WTC11 (cell line): ENCODE data around the gene SPEM1. TPM values are rescaled to one million over a fixed set of nuclear protein-coding genes. Genes with fewer than 3 reads are reported as not detected.

Source experiments
- ARID4B ChIP-seq: sonication (generic); formaldehyde crosslinking; IDR thresholded peaks from 2 replicates; pipeline ENCODE4 v1.8.0; 2023; ENCODE audit warnings: missing genetic modification reagents, mild to moderate bottlenecking, borderline replicate concordance
- ATF3 ChIP-seq: sonication (generic); formaldehyde crosslinking; conservative IDR thresholded peaks from 2 replicates; pipeline ENCODE4 v1.8.1; 2022; ENCODE audit warnings: mild to moderate bottlenecking, missing genetic modification reagents
- CDX4 ChIP-seq: fragments of 250-450 bp; sonication (Bioruptor Pico); IDR thresholded peaks from 2 replicates; pipeline ENCODE4 v1.9.0; 2021; ENCODE audit warnings: moderate library complexity, mild to moderate bottlenecking, inconsistent platforms, borderline replicate concordance
- FOXK1 ChIP-seq: sonication (generic); formaldehyde crosslinking; IDR thresholded peaks from 2 replicates; pipeline ENCODE4 v1.8.0; 2022; ENCODE audit warnings: mild to moderate bottlenecking, moderate library complexity, missing genetic modification reagents
- HMGA2 ChIP-seq: fragments of 250-450 bp; sonication (Bioruptor Pico); IDR thresholded peaks from 2 replicates; pipeline ENCODE4 v1.4.0; 2021; ENCODE audit warnings: mild to moderate bottlenecking, moderate library complexity
- MYBL2 ChIP-seq: sonication (generic); formaldehyde crosslinking; IDR thresholded peaks from 2 replicates; pipeline ENCODE4 v1.8.1; 2023; ENCODE audit warnings: mild to moderate bottlenecking, moderate library complexity, missing genetic modification reagents
- NR3C1 ChIP-seq: sonication (generic); formaldehyde crosslinking; conservative IDR thresholded peaks from 2 replicates; pipeline ENCODE4 v1.8.1; 2023; ENCODE audit warnings: low read depth, mild to moderate bottlenecking, missing genetic modification reagents
- PRDM15 ChIP-seq: sonication (generic); formaldehyde crosslinking; IDR thresholded peaks from 2 replicates; pipeline ENCODE4 v1.8.0; 2022; ENCODE audit warnings: missing genetic modification reagents
- RELA ChIP-seq: sonication (generic); formaldehyde crosslinking; IDR thresholded peaks from 2 replicates; pipeline ENCODE4 v1.8.1; 2022; ENCODE audit warnings: missing genetic modification reagents, mild to moderate bottlenecking, borderline replicate concordance
- SMAD3 ChIP-seq: sonication (generic); formaldehyde crosslinking; IDR thresholded peaks from 2 replicates; pipeline ENCODE4 v1.8.0; 2022; ENCODE audit warnings: missing genetic modification reagents, mild to moderate bottlenecking, borderline replicate concordance
- SMAD4 ChIP-seq: sonication (generic); formaldehyde crosslinking; IDR thresholded peaks from 2 replicates; pipeline ENCODE4 v1.8.0; 2022; ENCODE audit warnings: mild to moderate bottlenecking, missing genetic modification reagents
- SP1 ChIP-seq: sonication (generic); formaldehyde crosslinking; conservative IDR thresholded peaks from 2 replicates; pipeline ENCODE4 v1.8.1; 2022; ENCODE audit warnings: missing genetic modification reagents
- TEAD1 ChIP-seq: sonication (generic); formaldehyde crosslinking; IDR thresholded peaks from 2 replicates; pipeline ENCODE4 v1.8.0; 2022; ENCODE audit warnings: mild to moderate bottlenecking, missing genetic modification reagents
- TEAD4 ChIP-seq: sonication (generic); formaldehyde crosslinking; IDR thresholded peaks from 2 replicates; pipeline ENCODE4 v1.8.0; 2022; ENCODE audit warnings: mild to moderate bottlenecking, missing genetic modification reagents
- ZBTB43 ChIP-seq: sonication (generic); formaldehyde crosslinking; IDR thresholded peaks from 2 replicates; pipeline ENCODE4 v1.8.1; 2023; ENCODE audit warnings: mild to moderate bottlenecking, missing genetic modification reagents
- total RNA-seq: library from RNA; stranded (reverse); gene quantifications from 3 replicates; pipeline ENCODE4 v1.2.3, GENCODE V29; 2021
- TF ChIP-seq, protein P1 (sequence below): sonication (generic); formaldehyde crosslinking; IDR thresholded peaks from 2 replicates; pipeline ENCODE4 v1.8.1; 2022; ENCODE audit warnings: low read depth, mild to moderate bottlenecking, moderate library complexity, missing genetic modification reagents, borderline replicate concordance
- TF ChIP-seq, protein P2 (sequence below): sonication (generic); formaldehyde crosslinking; IDR thresholded peaks from 2 replicates; pipeline ENCODE4 v1.8.1; 2022; ENCODE audit warnings: low read depth, missing genetic modification reagents, borderline replicate concordance
- TF ChIP-seq, protein P3 (sequence below): fragments of 200-600 bp; IDR thresholded peaks from 2 replicates; pipeline ENCODE4 v1.8.0; 2022; ENCODE audit warnings: antibody characterized with exemption
- TF ChIP-seq, protein P4 (sequence below): sonication (generic); formaldehyde crosslinking; IDR thresholded peaks from 2 replicates; pipeline ENCODE4 v1.8.1; 2022; ENCODE audit warnings: mild to moderate bottlenecking, moderate library complexity, missing genetic modification reagents
- TF ChIP-seq, protein P5 (sequence below): sonication (generic); formaldehyde crosslinking; IDR thresholded peaks from 2 replicates; pipeline ENCODE4 v1.8.1; 2022; ENCODE audit warnings: mild to moderate bottlenecking, missing genetic modification reagents, moderate library complexity, borderline replicate concordance

SPEM1 gene
- total RNA-seq, 1 experiment from 2014 or later: 0.35 TPM

DNA sequence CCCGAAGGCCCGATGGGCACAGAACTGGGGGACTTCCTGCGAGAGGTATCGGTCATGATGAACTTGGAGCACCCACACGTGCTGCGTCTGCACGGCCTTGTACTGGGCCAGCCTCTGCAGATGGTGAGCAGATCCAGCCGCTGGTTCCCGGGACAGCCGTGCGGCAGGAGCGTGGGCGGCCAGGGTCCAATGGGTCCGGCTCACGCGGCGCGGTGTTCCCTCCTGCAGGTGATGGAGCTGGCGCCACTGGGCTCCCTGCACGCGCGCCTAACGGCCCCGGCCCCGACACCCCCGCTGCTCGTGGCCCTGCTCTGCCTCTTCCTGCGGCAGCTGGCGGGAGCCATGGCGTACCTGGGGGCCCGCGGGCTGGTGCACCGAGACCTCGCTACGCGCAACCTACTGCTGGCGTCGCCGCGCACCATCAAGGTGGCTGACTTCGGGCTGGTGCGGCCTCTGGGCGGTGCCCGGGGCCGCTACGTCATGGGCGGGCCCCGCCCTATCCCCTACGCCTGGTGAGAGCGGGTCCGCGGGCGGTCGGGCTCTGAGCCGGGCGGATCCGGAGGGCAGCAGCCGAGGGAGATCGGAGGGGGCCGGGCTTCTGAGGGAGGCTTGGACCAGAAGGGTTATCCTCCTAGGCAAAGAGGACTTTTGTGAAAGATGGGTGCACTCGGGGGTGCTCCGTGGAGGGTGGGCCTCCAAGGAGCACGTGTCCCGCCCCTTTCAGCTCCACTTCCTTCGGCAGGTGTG, 36.2 kb upstream of the SPEM1 start (continued):
- TF ChIP-seq, protein P1, sequence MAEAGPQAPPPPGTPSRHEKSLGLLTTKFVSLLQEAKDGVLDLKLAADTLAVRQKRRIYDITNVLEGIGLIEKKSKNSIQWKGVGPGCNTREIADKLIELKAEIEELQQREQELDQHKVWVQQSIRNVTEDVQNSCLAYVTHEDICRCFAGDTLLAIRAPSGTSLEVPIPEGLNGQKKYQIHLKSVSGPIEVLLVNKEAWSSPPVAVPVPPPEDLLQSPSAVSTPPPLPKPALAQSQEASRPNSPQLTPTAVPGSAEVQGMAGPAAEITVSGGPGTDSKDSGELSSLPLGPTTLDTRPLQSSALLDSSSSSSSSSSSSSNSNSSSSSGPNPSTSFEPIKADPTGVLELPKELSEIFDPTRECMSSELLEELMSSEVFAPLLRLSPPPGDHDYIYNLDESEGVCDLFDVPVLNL (CRISPR knock-in tag): no peak
- no peak for TF ChIP-seq CDX4 (CRISPR knock-in tag)
- TF ChIP-seq HMGA2 (CRISPR knock-in tag): no peak
- TF ChIP-seq ATF3 (CRISPR knock-in tag): no peak
- peak; percentile 86 for TF ChIP-seq SP1 (CRISPR knock-in tag)
- TF ChIP-seq SMAD3 (CRISPR knock-in tag): no peak
- TF ChIP-seq, protein P2, sequence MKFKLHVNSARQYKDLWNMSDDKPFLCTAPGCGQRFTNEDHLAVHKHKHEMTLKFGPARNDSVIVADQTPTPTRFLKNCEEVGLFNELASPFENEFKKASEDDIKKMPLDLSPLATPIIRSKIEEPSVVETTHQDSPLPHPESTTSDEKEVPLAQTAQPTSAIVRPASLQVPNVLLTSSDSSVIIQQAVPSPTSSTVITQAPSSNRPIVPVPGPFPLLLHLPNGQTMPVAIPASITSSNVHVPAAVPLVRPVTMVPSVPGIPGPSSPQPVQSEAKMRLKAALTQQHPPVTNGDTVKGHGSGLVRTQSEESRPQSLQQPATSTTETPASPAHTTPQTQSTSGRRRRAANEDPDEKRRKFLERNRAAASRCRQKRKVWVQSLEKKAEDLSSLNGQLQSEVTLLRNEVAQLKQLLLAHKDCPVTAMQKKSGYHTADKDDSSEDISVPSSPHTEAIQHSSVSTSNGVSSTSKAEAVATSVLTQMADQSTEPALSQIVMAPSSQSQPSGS (CRISPR knock-in tag): no peak
- TF ChIP-seq NR3C1 (CRISPR knock-in tag): peak; percentile 81; the same call in 1 of the 2 replicates
- TF ChIP-seq MYBL2 (CRISPR knock-in tag): no peak
- peak; percentile 53; the same call in 1 of the 2 replicates for TF ChIP-seq ARID4B
- TF ChIP-seq, protein P3, sequence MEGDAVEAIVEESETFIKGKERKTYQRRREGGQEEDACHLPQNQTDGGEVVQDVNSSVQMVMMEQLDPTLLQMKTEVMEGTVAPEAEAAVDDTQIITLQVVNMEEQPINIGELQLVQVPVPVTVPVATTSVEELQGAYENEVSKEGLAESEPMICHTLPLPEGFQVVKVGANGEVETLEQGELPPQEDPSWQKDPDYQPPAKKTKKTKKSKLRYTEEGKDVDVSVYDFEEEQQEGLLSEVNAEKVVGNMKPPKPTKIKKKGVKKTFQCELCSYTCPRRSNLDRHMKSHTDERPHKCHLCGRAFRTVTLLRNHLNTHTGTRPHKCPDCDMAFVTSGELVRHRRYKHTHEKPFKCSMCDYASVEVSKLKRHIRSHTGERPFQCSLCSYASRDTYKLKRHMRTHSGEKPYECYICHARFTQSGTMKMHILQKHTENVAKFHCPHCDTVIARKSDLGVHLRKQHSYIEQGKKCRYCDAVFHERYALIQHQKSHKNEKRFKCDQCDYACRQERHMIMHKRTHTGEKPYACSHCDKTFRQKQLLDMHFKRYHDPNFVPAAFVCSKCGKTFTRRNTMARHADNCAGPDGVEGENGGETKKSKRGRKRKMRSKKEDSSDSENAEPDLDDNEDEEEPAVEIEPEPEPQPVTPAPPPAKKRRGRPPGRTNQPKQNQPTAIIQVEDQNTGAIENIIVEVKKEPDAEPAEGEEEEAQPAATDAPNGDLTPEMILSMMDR: no peak
- TF ChIP-seq PRDM15 (CRISPR knock-in tag): peak; percentile 51; the same call in 1 of the 2 replicates
- TF ChIP-seq TEAD4: no peak
- TF ChIP-seq TEAD1: peak; percentile 59; the same call in 1 of the 2 replicates
- TF ChIP-seq, protein P4, sequence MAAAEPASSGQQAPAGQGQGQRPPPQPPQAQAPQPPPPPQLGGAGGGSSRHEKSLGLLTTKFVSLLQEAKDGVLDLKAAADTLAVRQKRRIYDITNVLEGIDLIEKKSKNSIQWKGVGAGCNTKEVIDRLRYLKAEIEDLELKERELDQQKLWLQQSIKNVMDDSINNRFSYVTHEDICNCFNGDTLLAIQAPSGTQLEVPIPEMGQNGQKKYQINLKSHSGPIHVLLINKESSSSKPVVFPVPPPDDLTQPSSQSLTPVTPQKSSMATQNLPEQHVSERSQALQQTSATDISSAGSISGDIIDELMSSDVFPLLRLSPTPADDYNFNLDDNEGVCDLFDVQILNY: peak; percentile 92; the same call in 1 of the 2 replicates
- TF ChIP-seq SMAD4 (CRISPR knock-in tag): no peak
- TF ChIP-seq RELA (CRISPR knock-in tag): no peak
- peak; percentile 38; the same call in 1 of the 2 replicates for TF ChIP-seq FOXK1
- TF ChIP-seq, protein P5, sequence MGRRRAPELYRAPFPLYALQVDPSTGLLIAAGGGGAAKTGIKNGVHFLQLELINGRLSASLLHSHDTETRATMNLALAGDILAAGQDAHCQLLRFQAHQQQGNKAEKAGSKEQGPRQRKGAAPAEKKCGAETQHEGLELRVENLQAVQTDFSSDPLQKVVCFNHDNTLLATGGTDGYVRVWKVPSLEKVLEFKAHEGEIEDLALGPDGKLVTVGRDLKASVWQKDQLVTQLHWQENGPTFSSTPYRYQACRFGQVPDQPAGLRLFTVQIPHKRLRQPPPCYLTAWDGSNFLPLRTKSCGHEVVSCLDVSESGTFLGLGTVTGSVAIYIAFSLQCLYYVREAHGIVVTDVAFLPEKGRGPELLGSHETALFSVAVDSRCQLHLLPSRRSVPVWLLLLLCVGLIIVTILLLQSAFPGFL (CRISPR knock-in tag): no peak
- no peak for TF ChIP-seq ZBTB43 (CRISPR knock-in tag)
